Activated CD4-positive, CD25-positive, alpha-beta regulatory T cell (primary cell): Measurements from ENCODE around the gene ARFIP1.

Source experiments
- DNase-seq, 4 experiments: peaks; one replicate each; lab custom pipeline; 2025; lab: John Stamatoyannopoulos, UW

ARFIP1 gene

GRCh38 chr4:152961773-152962115 is 182.0 kb downstream of the ARFIP1 start:
- DNase-seq, result no peak
